ENCODE measurements around the gene TCL1B. TPM values are rescaled to one million over a fixed set of nuclear protein-coding genes. Genes with fewer than 3 reads are reported as not detected.

Gene TCL1B
- total RNA-seq, 1 donor from 2014 or later = not detected

DNA sequence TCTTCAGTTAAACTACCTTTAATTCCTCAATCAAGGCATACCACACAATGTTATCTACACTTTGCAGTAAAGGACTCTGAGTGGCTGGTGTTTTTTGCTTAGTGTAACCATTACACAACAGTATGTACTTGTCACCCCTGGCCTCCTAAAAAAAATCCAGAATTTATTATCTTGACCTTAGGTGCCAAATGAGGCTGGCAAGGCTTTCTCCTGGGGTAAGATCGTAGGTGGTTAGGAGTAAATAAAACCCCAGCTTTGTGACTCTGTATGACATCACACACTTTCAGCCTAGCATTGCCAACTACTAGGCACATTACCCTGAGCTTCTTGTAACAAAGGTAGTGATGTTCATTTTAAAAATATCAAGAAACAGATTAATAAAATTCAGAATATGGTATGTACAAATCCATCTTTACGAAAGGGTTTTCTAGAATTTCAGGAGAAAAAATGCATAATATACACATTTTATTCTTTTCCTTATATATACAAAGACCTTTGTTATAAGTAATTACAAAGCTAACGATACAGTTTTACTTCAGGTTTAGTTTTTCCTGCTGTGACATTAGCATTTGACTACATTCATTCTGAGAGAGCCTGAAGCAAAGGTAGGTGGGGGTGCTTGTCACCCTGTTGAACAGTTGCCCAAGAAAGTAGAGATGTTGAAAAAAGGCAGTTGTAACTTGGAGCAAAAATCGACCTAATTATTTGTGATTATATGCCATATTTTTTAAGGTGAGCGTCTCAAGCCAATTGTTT, 14.2 kb downstream of the TCL1B start:
- Histone ChIP-seq H3K4me3 (no peak overlapping the region), H3K27ac (no peak overlapping the region), H3K27me3 (no peaks in the 10 kb centered on the region), H3K4me1 (no peaks in the 10 kb centered on the region), H3K36me3 (no peaks in the 10 kb centered on the region), H3K9me3 (no peaks in the 10 kb centered on the region)
- no peak for DNase-seq (ENCODE audit: extremely low spot score in 2 of 2)
- intact Hi-C loops (cut with DNase I) = no loop called here
- no peak for TF ChIP-seq POLR2AphosphoS5 (IDR thresholded peaks at IDR 0.05; ENCODE audit: insufficient read depth in 1 of 2, low read depth in 1 of 2)
- no peak for TF ChIP-seq POLR2A (IDR thresholded peaks at IDR 0.05)

DNA sequence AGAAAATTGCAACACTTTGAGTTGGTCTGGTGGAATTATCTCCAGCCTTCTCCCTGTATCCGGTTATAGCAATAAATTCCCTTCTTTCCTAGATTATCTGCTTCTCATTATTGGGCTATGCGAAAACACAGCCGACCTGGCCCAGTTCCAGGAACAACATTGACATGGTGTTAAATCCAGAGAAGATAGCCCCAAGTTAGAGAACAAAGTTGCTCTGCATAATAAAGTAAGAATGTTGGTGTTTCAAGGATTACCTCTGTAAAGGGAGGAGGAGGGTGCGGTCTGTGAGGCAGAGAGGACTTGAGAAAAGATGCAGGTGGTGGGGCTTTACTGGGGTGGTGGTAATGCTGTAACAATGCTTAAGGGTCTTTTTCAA, 15.6 kb downstream of the TCL1B start:
- Histone ChIP-seq H3K27ac (no peak overlapping the region), H3K4me3 (no peak overlapping the region), H3K9me3 (no peaks in the 10 kb centered on the region), H3K36me3 (no peaks in the 10 kb centered on the region), H3K27me3 (no peaks in the 10 kb centered on the region), H3K4me1 (no peaks in the 10 kb centered on the region)
- intact Hi-C loops (cut with DNase I) = no loop called here
- no peak for DNase-seq (ENCODE audit: extremely low spot score in 2 of 2)
- no peak for TF ChIP-seq POLR2AphosphoS5 (IDR thresholded peaks at IDR 0.05; ENCODE audit: insufficient read depth in 1 of 2, low read depth in 1 of 2)
- TF ChIP-seq, protein P1, sequence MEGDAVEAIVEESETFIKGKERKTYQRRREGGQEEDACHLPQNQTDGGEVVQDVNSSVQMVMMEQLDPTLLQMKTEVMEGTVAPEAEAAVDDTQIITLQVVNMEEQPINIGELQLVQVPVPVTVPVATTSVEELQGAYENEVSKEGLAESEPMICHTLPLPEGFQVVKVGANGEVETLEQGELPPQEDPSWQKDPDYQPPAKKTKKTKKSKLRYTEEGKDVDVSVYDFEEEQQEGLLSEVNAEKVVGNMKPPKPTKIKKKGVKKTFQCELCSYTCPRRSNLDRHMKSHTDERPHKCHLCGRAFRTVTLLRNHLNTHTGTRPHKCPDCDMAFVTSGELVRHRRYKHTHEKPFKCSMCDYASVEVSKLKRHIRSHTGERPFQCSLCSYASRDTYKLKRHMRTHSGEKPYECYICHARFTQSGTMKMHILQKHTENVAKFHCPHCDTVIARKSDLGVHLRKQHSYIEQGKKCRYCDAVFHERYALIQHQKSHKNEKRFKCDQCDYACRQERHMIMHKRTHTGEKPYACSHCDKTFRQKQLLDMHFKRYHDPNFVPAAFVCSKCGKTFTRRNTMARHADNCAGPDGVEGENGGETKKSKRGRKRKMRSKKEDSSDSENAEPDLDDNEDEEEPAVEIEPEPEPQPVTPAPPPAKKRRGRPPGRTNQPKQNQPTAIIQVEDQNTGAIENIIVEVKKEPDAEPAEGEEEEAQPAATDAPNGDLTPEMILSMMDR (IDR thresholded peaks at IDR 0.05) = no peak
- no peak for TF ChIP-seq POLR2A (IDR thresholded peaks at IDR 0.05)

DNA sequence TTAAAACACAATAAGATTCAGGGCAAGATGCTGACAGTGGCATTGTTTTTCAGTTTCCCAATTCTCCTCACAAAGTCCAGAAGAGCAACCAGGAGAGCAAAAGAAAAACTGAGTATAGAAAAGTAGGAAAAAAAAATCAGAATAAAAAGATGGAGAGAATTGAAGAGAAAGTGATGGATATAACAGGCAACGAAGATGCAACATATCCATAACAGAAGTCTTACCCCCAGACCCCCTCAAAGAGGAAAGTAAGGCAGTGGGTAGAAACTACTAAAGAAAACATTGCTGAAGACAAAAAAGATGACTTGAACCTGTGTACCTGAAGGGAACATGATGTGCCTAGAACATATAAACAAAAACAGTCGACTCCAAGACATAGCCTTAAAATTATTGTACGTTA, 17.1 kb downstream of the TCL1B start:
- H3K9me3 ChIP-seq = no peaks in the 10 kb centered on the region
- no peaks in the 10 kb centered on the region for H3K4me1 ChIP-seq
- H3K4me3 ChIP-seq = no peak overlapping the region
- H3K27me3 ChIP-seq = no peaks in the 10 kb centered on the region
- no peak overlapping the region for H3K27ac ChIP-seq
- no peaks in the 10 kb centered on the region for H3K36me3 ChIP-seq
- DNase-seq (ENCODE audit: extremely low spot score in 2 of 2) = no peak
- TF ChIP-seq POLR2A (IDR thresholded peaks at IDR 0.05) (no peak), POLR2AphosphoS5 (IDR thresholded peaks at IDR 0.05; ENCODE audit: insufficient read depth in 1 of 2, low read depth in 1 of 2) (no peak)
- TF ChIP-seq, protein P1 (IDR thresholded peaks at IDR 0.05) = no peak
- intact Hi-C loops (cut with DNase I) = no loop called here

DNA sequence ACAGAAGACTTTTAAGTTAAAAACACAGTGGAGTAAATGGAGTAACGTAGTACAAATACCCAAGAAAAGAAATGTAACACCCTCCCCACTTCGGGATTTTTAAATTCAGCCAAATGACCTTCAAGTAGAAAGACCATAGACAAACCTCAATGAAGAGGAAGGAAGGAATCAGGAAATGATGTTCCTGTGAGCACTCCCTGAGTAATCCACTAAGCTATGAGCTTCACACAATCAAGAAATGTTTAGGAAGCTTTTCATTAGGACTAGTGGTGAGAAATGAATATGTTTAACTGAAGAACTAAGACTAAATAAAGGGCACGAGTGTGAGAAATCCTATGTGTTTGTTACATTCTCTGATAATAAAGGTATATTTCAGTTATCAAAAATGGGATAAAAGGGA, 17.6 kb downstream of the TCL1B start:
- intact Hi-C loops (cut with DNase I) = no loop called here
- TF ChIP-seq, protein P1 (IDR thresholded peaks at IDR 0.05) = no peak
- no peak for TF ChIP-seq POLR2A (IDR thresholded peaks at IDR 0.05)
- no peak for TF ChIP-seq POLR2AphosphoS5 (IDR thresholded peaks at IDR 0.05; ENCODE audit: insufficient read depth in 1 of 2, low read depth in 1 of 2)

GRCh38 chr14:95705518-95705917, 19.3 kb downstream of the TCL1B start:
- TF ChIP-seq POLR2AphosphoS5 (IDR thresholded peaks at IDR 0.05; ENCODE audit: insufficient read depth in 1 of 2, low read depth in 1 of 2) (no peak), POLR2A (IDR thresholded peaks at IDR 0.05) (no peak)
- no peaks in the 10 kb centered on the region for H3K27me3 ChIP-seq
- no peaks in the 10 kb centered on the region for H3K9me3 ChIP-seq
- no peak for DNase-seq (ENCODE audit: extremely low spot score in 2 of 2)
- intact Hi-C loops (cut with DNase I) = no loop called here
- H3K36me3 ChIP-seq = no peaks in the 10 kb centered on the region
- no peak overlapping the region for H3K27ac ChIP-seq
- no peaks in the 10 kb centered on the region for H3K4me1 ChIP-seq
- H3K4me3 ChIP-seq = no peak overlapping the region

More for the DNA sequence above, 17.6 kb downstream of the TCL1B start:
- no peaks in the 10 kb centered on the region for H3K9me3 ChIP-seq
- no peak overlapping the region for H3K27ac ChIP-seq
- H3K36me3 ChIP-seq = no peaks in the 10 kb centered on the region
- H3K4me1 ChIP-seq = no peaks in the 10 kb centered on the region
- DNase-seq (ENCODE audit: extremely low spot score in 2 of 2) = no peak
- H3K4me3 ChIP-seq = no peak overlapping the region
- H3K27me3 ChIP-seq = no peaks in the 10 kb centered on the region

- intact Hi-C loops (cut with DNase I) = no loop called here
- H3K27ac ChIP-seq = no peak overlapping the region
- no peaks in the 10 kb centered on the region for H3K36me3 ChIP-seq
- TF ChIP-seq, protein P1 (IDR thresholded peaks at IDR 0.05) = no peak
- TF ChIP-seq POLR2AphosphoS5 (IDR thresholded peaks at IDR 0.05; ENCODE audit: insufficient read depth in 1 of 2, low read depth in 1 of 2) (no peak), POLR2A (IDR thresholded peaks at IDR 0.05) (no peak)
- no peaks in the 10 kb centered on the region for H3K4me1 ChIP-seq
- no peak for DNase-seq (ENCODE audit: extremely low spot score in 2 of 2)
- no peak overlapping the region for H3K4me3 ChIP-seq
- no peaks in the 10 kb centered on the region for H3K27me3 ChIP-seq
- no peaks in the 10 kb centered on the region for H3K9me3 ChIP-seq
Measured at GRCh38 chr14:95707327-95707726, 21.1 kb downstream of the TCL1B start.

Measured in vagina (tissue), 2 donors.